GM19324 (cell line): Measurements from ENCODE around the gene LEPROT.
"Not testable (repeated sequence)": the region's sequence is repeated elsewhere in the genome, so short reads cannot be mapped to it uniquely, and the experiment has no call there.

Experiments
- ATAC-seq: cut with Tn5 transposase; IDR thresholded peaks from one replicate; pipeline ENCODE4 v1.9.1; 2021; ENCODE audit warnings: mild to moderate bottlenecking, moderate library complexity; ENCODE audit not compliant: unreplicated experiment, low FRiP score

Gene LEPROT

GRCh38 chr1:65420590-65421350, at the start of gene LEPROT, which contains the start of gene LEPR:
Gene LEPROT (plus strand): TSS chr1:65420668. CDS start chr1:65420725, 57 bp downstream.
Gene LEPR (plus strand): TSS chr1:65420668. CDS start chr1:65565566, 144,898 bp downstream.
- ATAC-seq, result peak; percentile 72

- no peak for ATAC-seq
Observed at GRCh38 chr1:65371544-65371943, 48.9 kb upstream of the LEPROT start.

- ATAC-seq, result no peak
Observed at GRCh38 chr1:65372557-65372956, 47.9 kb upstream of the LEPROT start.

- no peak for ATAC-seq
Observed at GRCh38 chr1:65377496-65378246, 42.8 kb upstream of the LEPROT start.

GRCh38 chr1:65378247-65378946, 42.1 kb upstream of the LEPROT start:
- no peak for ATAC-seq

GRCh38 chr1:65384426-65384825, 36.0 kb upstream of the LEPROT start:
- ATAC-seq, result not testable (repeated sequence)

- no peak for ATAC-seq
Observed at GRCh38 chr1:65386439-65386838, 34.0 kb upstream of the LEPROT start.

- ATAC-seq, result no peak
Observed at GRCh38 chr1:65387821-65388220, 32.6 kb upstream of the LEPROT start.

GRCh38 chr1:65388908-65389695, 31.4 kb upstream of the LEPROT start:
- ATAC-seq, result no peak

- ATAC-seq, result no peak
Observed at GRCh38 chr1:65392497-65392896, 28.0 kb upstream of the LEPROT start.

GRCh38 chr1:65393347-65393746, 27.1 kb upstream of the LEPROT start:
- peak; percentile 79 for ATAC-seq

- ATAC-seq, result no peak
Observed at GRCh38 chr1:65393928-65394327, 26.5 kb upstream of the LEPROT start.

GRCh38 chr1:65395887-65396612, 24.4 kb upstream of the LEPROT start:
- no peak for ATAC-seq

- ATAC-seq, result no peak
Observed at GRCh38 chr1:65398083-65398482, 22.4 kb upstream of the LEPROT start.

- ATAC-seq, result no peak
Observed at GRCh38 chr1:65399003-65399402, 21.5 kb upstream of the LEPROT start.

GRCh38 chr1:65401612-65402011, 18.9 kb upstream of the LEPROT start:
- no peak for ATAC-seq

GRCh38 chr1:65404941-65405340, 15.5 kb upstream of the LEPROT start:
- ATAC-seq, result no peak

- no peak for ATAC-seq
Observed at GRCh38 chr1:65407877-65408276, 12.6 kb upstream of the LEPROT start.

- ATAC-seq, result no peak
Observed at GRCh38 chr1:65409314-65409713, 11.2 kb upstream of the LEPROT start.
